ENCODE measurements around the gene UBAP1L.
"Not testable (repeated sequence)": the region's sequence is repeated elsewhere in the genome, so short reads cannot be mapped to it uniquely, and the experiment has no call there.

Gene UBAP1L

GRCh38 chr15:65082303-65082953 is 32.6 kb downstream of the UBAP1L start:
- DNase-seq = no peak

- DNase-seq = no peak
Observed at GRCh38 chr15:65081758-65082157, 33.2 kb downstream of the UBAP1L start.

GRCh38 chr15:65081270-65081669 is 33.7 kb downstream of the UBAP1L start:
- no peak for DNase-seq

GRCh38 chr15:65079580-65079979 is 35.4 kb downstream of the UBAP1L start:
- no peak for DNase-seq

- peak; percentile 28 for DNase-seq
Observed at GRCh38 chr15:65077981-65078352, 37.0 kb downstream of the UBAP1L start.

GRCh38 chr15:65077291-65077980 is 37.6 kb downstream of the UBAP1L start:
- DNase-seq = no peak

- DNase-seq = no peak
Observed at GRCh38 chr15:65076486-65077290, 38.3 kb downstream of the UBAP1L start, which contains the start of gene KBTBD13. TSS of gene KBTBD13 (plus strand) at chr15:65076746. CDS start at chr15:65076816, 70 bp downstream.

GRCh38 chr15:65075607-65076395 is 39.2 kb downstream of the UBAP1L start:
- DNase-seq = not testable (repeated sequence)

- not testable (repeated sequence) for DNase-seq
Observed at GRCh38 chr15:65074946-65075345, 40.1 kb downstream of the UBAP1L start.

GRCh38 chr15:65072617-65073016 is 42.4 kb downstream of the UBAP1L start:
- no peak for DNase-seq

- DNase-seq = no peak
Observed at GRCh38 chr15:65072027-65072426, 43.0 kb downstream of the UBAP1L start.

GRCh38 chr15:65071381-65071811 is 43.6 kb downstream of the UBAP1L start:
- no peak for DNase-seq

GRCh38 chr15:65069779-65070546 is 45.0 kb downstream of the UBAP1L start:
- DNase-seq = no peak

GRCh38 chr15:65069179-65069578 is 45.8 kb downstream of the UBAP1L start:
- no peak for DNase-seq

GRCh38 chr15:65068403-65068788 is 46.6 kb downstream of the UBAP1L start:
- DNase-seq = no peak

GRCh38 chr15:65067645-65068402 is 47.2 kb downstream of the UBAP1L start, which contains the start of gene RASL12:
TSS of gene RASL12 (minus strand) at chr15:65067991. CDS start at chr15:65067835, 156 bp downstream.
- no peak for DNase-seq

- DNase-seq = no peak
Observed at GRCh38 chr15:65067317-65067644, 47.7 kb downstream of the UBAP1L start.

- DNase-seq = no peak
Observed at GRCh38 chr15:65066635-65067316, 48.2 kb downstream of the UBAP1L start.

GRCh38 chr15:65066001-65066634 is 48.9 kb downstream of the UBAP1L start:
- DNase-seq = no peak

- no peak for DNase-seq
Observed at GRCh38 chr15:65062726-65063125, 52.3 kb downstream of the UBAP1L start.

Measured in activated gamma-delta T cell treated with Interleukin-2 at 50 U/mL for 16 hours (primary cell).